ENCODE measurements around the gene MCTP1.

MCTP1 gene

GRCh38 chr5:95284572-95285408, at the start of gene MCTP1:
MCTP1 (minus strand) TSS chr5:95285094.
- DNase-seq (ENCODE audit: low read depth), result no peak

GRCh38 chr5:95332158-95332557, 47.3 kb upstream of the MCTP1 start:
- no peak for DNase-seq (ENCODE audit: low read depth)

GRCh38 chr5:95331358-95331757, 46.5 kb upstream of the MCTP1 start:
- DNase-seq (ENCODE audit: low read depth), result no peak

GRCh38 chr5:95327211-95327610, 42.3 kb upstream of the MCTP1 start:
- DNase-seq (ENCODE audit: low read depth), result no peak

GRCh38 chr5:95317687-95318086, 32.8 kb upstream of the MCTP1 start:
- no peak for DNase-seq (ENCODE audit: low read depth)

- no peak for DNase-seq (ENCODE audit: low read depth)
Observed at GRCh38 chr5:95317085-95317484, 32.2 kb upstream of the MCTP1 start.

- DNase-seq (ENCODE audit: low read depth), result no peak
Observed at GRCh38 chr5:95304711-95305110, 19.8 kb upstream of the MCTP1 start.

- no peak for DNase-seq (ENCODE audit: low read depth)
Observed at GRCh38 chr5:95298651-95299050, 13.8 kb upstream of the MCTP1 start.

GRCh38 chr5:95296291-95296690, 11.4 kb upstream of the MCTP1 start:
- no peak for DNase-seq (ENCODE audit: low read depth)

- DNase-seq (ENCODE audit: low read depth), result no peak
Observed at GRCh38 chr5:95285409-95285755, 488 bp upstream of the MCTP1 start.

- no peak for DNase-seq (ENCODE audit: low read depth)
Observed at GRCh38 chr5:95283761-95284571, 928 bp downstream of the MCTP1 start.

GRCh38 chr5:95283022-95283615, 1.8 kb downstream of the MCTP1 start:
- DNase-seq (ENCODE audit: low read depth), result no peak

GRCh38 chr5:95281226-95281625, 3.7 kb downstream of the MCTP1 start:
- no peak for DNase-seq (ENCODE audit: low read depth)

GRCh38 chr5:95280401-95281095, 4.3 kb downstream of the MCTP1 start:
- DNase-seq (ENCODE audit: low read depth), result no peak

GRCh38 chr5:95274011-95274410, 10.9 kb downstream of the MCTP1 start:
- DNase-seq (ENCODE audit: low read depth), result no peak

- DNase-seq (ENCODE audit: low read depth), result no peak
Observed at GRCh38 chr5:95272316-95272929, 12.5 kb downstream of the MCTP1 start.

GRCh38 chr5:95262933-95263660, 21.8 kb downstream of the MCTP1 start:
- DNase-seq (ENCODE audit: low read depth), result no peak

GRCh38 chr5:95261437-95262175, 23.3 kb downstream of the MCTP1 start:
- DNase-seq (ENCODE audit: low read depth), result no peak

- no peak for DNase-seq (ENCODE audit: low read depth)
Observed at GRCh38 chr5:95256991-95257390, 27.9 kb downstream of the MCTP1 start.

- no peak for DNase-seq (ENCODE audit: low read depth)
Observed at GRCh38 chr5:95256446-95256845, 28.4 kb downstream of the MCTP1 start.
